Cardiac fibroblast (primary cell): Measurements from ENCODE around the gene TXNDC2.

Source experiments
- DNase-seq, 2 donors: peaks; one replicate each; pipeline versions ENCODE4 v3.0.0 to v3.0.0-alpha.2; 2010; ENCODE audit warnings: low read depth in 2 of 2
- H3K4me3 ChIP-seq, 2 donors: replicated peaks in 1 of 2; 1 replicate in 1 of 2; 2 replicates in 1 of 2; pipeline ENCODE4 v1.5.1; 2011; ENCODE audit warnings: low read depth in 2 of 2, low read length in 2 of 2, mild to moderate bottlenecking in 2 of 2, moderate library complexity in 1 of 2
- CTCF ChIP-seq: IDR thresholded peaks from one replicate; pipeline ENCODE4 v1.5.1; 2011; ENCODE audit warnings: low read depth, mild to moderate bottlenecking, low read length, inconsistent platforms

Gene TXNDC2

GRCh38 chr18:9866627-9867026 lies 19.1 kb upstream of the TXNDC2 start:
- H3K4me3 ChIP-seq = no peak overlapping the region
- no peak for TF ChIP-seq CTCF
- DNase-seq = no peak

- no peak for DNase-seq
- TF ChIP-seq CTCF = no peak
- H3K4me3 ChIP-seq = no peak overlapping the region
These were observed 18.6 kb upstream of the TXNDC2 start for GRCh38 chr18:9867071-9867594.

GRCh38 chr18:9868857-9869714 lies 16.7 kb upstream of the TXNDC2 start:
- no peak for TF ChIP-seq CTCF
- H3K4me3 ChIP-seq = no peak overlapping the region
- DNase-seq = no peak

GRCh38 chr18:9869715-9870430 lies 15.9 kb upstream of the TXNDC2 start:
- peak; percentile 82 to 86 for DNase-seq
- no peak overlapping the region for H3K4me3 ChIP-seq
- no peak for TF ChIP-seq CTCF

GRCh38 chr18:9870431-9871008 lies 15.3 kb upstream of the TXNDC2 start:
- DNase-seq = no peak
- no peak for TF ChIP-seq CTCF
- H3K4me3 ChIP-seq = no peak overlapping the region

GRCh38 chr18:9871244-9871746 lies 14.5 kb upstream of the TXNDC2 start:
- no peak overlapping the region for H3K4me3 ChIP-seq
- no peak for DNase-seq
- no peak for TF ChIP-seq CTCF
